ENCODE measurements around the gene TPP1. TPM values are rescaled to one million over a fixed set of nuclear protein-coding genes. Genes with fewer than 3 reads are reported as not detected.

The TPP1 gene
- total RNA-seq, 4 donors from 2014 or later = 56.1 to 126 (median 81.9) TPM

GRCh38 chr11:6648501-6648900 is 29.3 kb upstream of the TPP1 start:
- H3K36me3 ChIP-seq = no peaks in the 10 kb centered on the region
- no peaks in the 10 kb centered on the region for H3K9me3 ChIP-seq
- H3K27me3 ChIP-seq = no peaks in the 10 kb centered on the region
- no peak for DNase-seq (ENCODE audit: low spot score in 2 of 2)
- H3K4me3 ChIP-seq = no peak overlapping the region
- TF ChIP-seq CTCF (IDR thresholded peaks at IDR 0.05) (no peak), EP300 (IDR thresholded peaks at IDR 0.05) (no peak), POLR2AphosphoS5 (IDR thresholded peaks at IDR 0.05) (no peak), POLR2A (IDR thresholded peaks at IDR 0.05) (no peak)
- WGBS = 59% methylated on average over 1 of the region's 1 CpG
- H3K4me1 ChIP-seq = peaks cover 23% of the 10 kb centered on the region
- H3K27ac ChIP-seq = no peak overlapping the region

GRCh38 chr11:6647836-6648235 is 28.6 kb upstream of the TPP1 start:
- Histone ChIP-seq H3K27ac (peak overlapping the region; percentile 78), H3K4me1 (peaks cover 23% of the 10 kb centered on the region), H3K4me3 (no peak overlapping the region), H3K36me3 (no peaks in the 10 kb centered on the region), H3K9me3 (no peaks in the 10 kb centered on the region), H3K27me3 (no peaks in the 10 kb centered on the region)
- WGBS = 98% methylated on average over 2 of the region's 2 CpGs
- DNase-seq (ENCODE audit: low spot score in 2 of 2) = no peak
- no peak for TF ChIP-seq CTCF (IDR thresholded peaks at IDR 0.05)
- TF ChIP-seq POLR2A (IDR thresholded peaks at IDR 0.05) = no peak
- no peak for TF ChIP-seq EP300 (IDR thresholded peaks at IDR 0.05)
- no peak for TF ChIP-seq POLR2AphosphoS5 (IDR thresholded peaks at IDR 0.05)

- peak overlapping the region; percentile 78 for H3K27ac ChIP-seq
- DNase-seq (ENCODE audit: low spot score in 2 of 2) = no peak
- H3K4me3 ChIP-seq = no peak overlapping the region
- no peak for TF ChIP-seq POLR2AphosphoS5 (IDR thresholded peaks at IDR 0.05)
- no peaks in the 10 kb centered on the region for H3K9me3 ChIP-seq
- H3K27me3 ChIP-seq = no peaks in the 10 kb centered on the region
- WGBS = 35% methylated on average over 9 of the region's 9 CpGs
- H3K4me1 ChIP-seq = peaks cover 23% of the 10 kb centered on the region
- H3K36me3 ChIP-seq = no peaks in the 10 kb centered on the region
Observed at GRCh38 chr11:6646918-6647679, 27.9 kb upstream of the TPP1 start.

GRCh38 chr11:6646576-6646917 is 27.3 kb upstream of the TPP1 start:
- no peak for DNase-seq (ENCODE audit: low spot score in 2 of 2)
- Histone ChIP-seq H3K9me3 (no peaks in the 10 kb centered on the region), H3K36me3 (no peaks in the 10 kb centered on the region), H3K27me3 (no peaks in the 10 kb centered on the region), H3K4me1 (peaks cover 23% of the 10 kb centered on the region), H3K4me3 (no peak overlapping the region), H3K27ac (peak overlapping the region; percentile 78)
- WGBS = 28% methylated on average over 3 of the region's 3 CpGs
- no peak for TF ChIP-seq EP300 (IDR thresholded peaks at IDR 0.05)
- TF ChIP-seq POLR2AphosphoS5 (IDR thresholded peaks at IDR 0.05) = no peak

- TF ChIP-seq CTCF (IDR thresholded peaks at IDR 0.05) = no peak
- no peak for TF ChIP-seq POLR2A (IDR thresholded peaks at IDR 0.05)
- TF ChIP-seq POLR2AphosphoS5 (IDR thresholded peaks at IDR 0.05) = no peak
- TF ChIP-seq EP300 (IDR thresholded peaks at IDR 0.05) = no peak
- H3K4me1 ChIP-seq = peaks cover 23% of the 10 kb centered on the region
- peaks cover 3% of the 10 kb centered on the region for H3K36me3 ChIP-seq
- no peak overlapping the region for H3K4me3 ChIP-seq
- no peak for DNase-seq (ENCODE audit: low spot score in 2 of 2)
- no peaks in the 10 kb centered on the region for H3K27me3 ChIP-seq
- no peak overlapping the region for H3K27ac ChIP-seq
- WGBS = 40% methylated on average over 12 of the region's 12 CpGs
- H3K9me3 ChIP-seq = no peaks in the 10 kb centered on the region
Observed at GRCh38 chr11:6646071-6646470, 26.8 kb upstream of the TPP1 start.

- no peak overlapping the region for H3K27ac ChIP-seq
- no peaks in the 10 kb centered on the region for H3K27me3 ChIP-seq
- peaks cover 6% of the 10 kb centered on the region for H3K36me3 ChIP-seq
- no peak for TF ChIP-seq EP300 (IDR thresholded peaks at IDR 0.05)
- TF ChIP-seq POLR2AphosphoS5 (IDR thresholded peaks at IDR 0.05) = no peak
- TF ChIP-seq CTCF (IDR thresholded peaks at IDR 0.05) = no peak
- no peak for TF ChIP-seq POLR2A (IDR thresholded peaks at IDR 0.05)
- DNase-seq (ENCODE audit: low spot score in 2 of 2) = no peak
- 86% methylated on average over 7 of the region's 7 CpGs for WGBS
- H3K9me3 ChIP-seq = no peaks in the 10 kb centered on the region
- H3K4me1 ChIP-seq = peaks cover 31% of the 10 kb centered on the region
- no peak overlapping the region for H3K4me3 ChIP-seq
Observed at GRCh38 chr11:6642957-6643356, 23.7 kb upstream of the TPP1 start.
